Fibroblast of lung (primary cell): ENCODE results near the gene TTLL3. TPM values are rescaled to one million over a fixed set of nuclear protein-coding genes. Genes with fewer than 3 reads are reported as not detected.

Experiments used
- DNase-seq, 2 donors: peaks; one replicate each; pipeline versions ENCODE4 v3.0.0 to v3.0.0-alpha.2; 2010; ENCODE audit warnings: low read depth in 2 of 2
- H2AFZ ChIP-seq: 2 replicates; pipeline ENCODE4 v1.5.1; 2012; ENCODE audit warnings: low read length, control low read depth, inconsistent platforms
- H3K27ac ChIP-seq: 2 replicates; pipeline ENCODE4 v1.5.1; 2011; ENCODE audit warnings: low read length, control low read depth; ENCODE audit not compliant: insufficient read depth
- H3K27me3 ChIP-seq: 2 replicates; pipeline ENCODE4 v1.5.1; 2011; ENCODE audit warnings: mild to moderate bottlenecking, low read length; ENCODE audit not compliant: control insufficient read depth, insufficient read depth
- H3K36me3 ChIP-seq: 2 replicates; pipeline ENCODE4 v1.5.1; 2011; ENCODE audit warnings: low read length; ENCODE audit not compliant: control insufficient read depth, insufficient read depth
- H3K4me1 ChIP-seq: 2 replicates; pipeline ENCODE4 v1.5.1; 2011; ENCODE audit warnings: low read length; ENCODE audit not compliant: control insufficient read depth, insufficient read depth; ENCODE audit errors: extremely low read depth
- H3K4me2 ChIP-seq: 2 replicates; pipeline ENCODE4 v1.5.1; 2011; ENCODE audit warnings: low read length, control low read depth; ENCODE audit not compliant: insufficient read depth; ENCODE audit errors: extremely low read depth
- H3K4me3 ChIP-seq, 4 experiments: fragments of 200-600 bp in 1 of 4; sonication (generic) in 1 of 4; replicated peaks in 1 of 4; 2 replicates each; pipeline ENCODE4 v1.5.1; 2011 to 2016; ENCODE audit warnings: low read length in 4 of 4, low read depth in 3 of 4, mild to moderate bottlenecking in 3 of 4, control low read depth in 2 of 4, inconsistent platforms in 1 of 4, mixed read lengths in 1 of 4; ENCODE audit not compliant: insufficient read depth in 1 of 4; ENCODE audit errors: control extremely low read depth in 1 of 4
- H3K79me2 ChIP-seq: 2 replicates; pipeline ENCODE4 v1.5.1; 2012; ENCODE audit warnings: mild to moderate bottlenecking, low read length, inconsistent platforms; ENCODE audit not compliant: control insufficient read depth, insufficient read depth
- H3K9ac ChIP-seq: 2 replicates; pipeline ENCODE4 v1.5.1; 2011; ENCODE audit warnings: mild to moderate bottlenecking, low read length, control low read depth; ENCODE audit not compliant: insufficient read depth
- H3K9me3 ChIP-seq: 2 replicates; pipeline ENCODE4 v1.5.1; 2012; ENCODE audit warnings: low read depth, low read length; ENCODE audit not compliant: control insufficient read depth, insufficient read depth
- H4K20me1 ChIP-seq: 2 replicates; pipeline ENCODE4 v1.5.1; 2011; ENCODE audit warnings: low read length; ENCODE audit not compliant: control insufficient read depth, insufficient read depth; ENCODE audit errors: extremely low read depth
- CTCF ChIP-seq, 2 donors: IDR thresholded peaks in 1 of 2; conservative IDR thresholded peaks in 1 of 2; 1 replicate in 1 of 2; 2 replicates in 1 of 2; pipeline ENCODE4 v1.5.1; 2011 to 2012; ENCODE audit warnings: low read length in 2 of 2, control low read depth in 1 of 2, inconsistent platforms in 1 of 2, low read depth in 1 of 2, mild to moderate bottlenecking in 1 of 2
- EZH2 ChIP-seq: IDR thresholded peaks from 2 replicates; pipeline ENCODE4 v1.5.1; 2012; ENCODE audit warnings: low read length, control low read depth, mild to moderate bottlenecking; ENCODE audit errors: missing control alignments
- polyA plus RNA-seq, 2 donors: library from polyadenylated mRNA; depleted of rRNA in 1 of 2; stranded (reverse) in 1 of 2; unstranded in 1 of 2; fragments of >200 nt; gene quantifications; 2 replicates each; pipeline ENCODE4 v1.2.1, GENCODE V29; 2011 to 2012; ENCODE audit warnings: missing spikeins in 1 of 2
- total RNA-seq: library from RNA; depleted of rRNA; stranded (reverse); fragments of >200 nt; gene quantifications from 2 replicates; pipeline ENCODE4 v1.2.1, GENCODE V29; 2014

The TTLL3 gene
- total and polyA plus RNA-seq, 2 donors (not counting 1 experiment from before 2014, with no cell fraction given) = 14.9 to 16.1 TPM

- H3K27me3 ChIP-seq = no peaks in the 10 kb centered on the region
- no peak overlapping the region for H3K4me2 ChIP-seq
- H3K36me3 ChIP-seq = no peaks in the 10 kb centered on the region
- H3K4me3 ChIP-seq = no peak overlapping the region
- H3K79me2 ChIP-seq = no peaks in the 10 kb centered on the region
- H3K27ac ChIP-seq = no peak overlapping the region
- no peak overlapping the region for H2AFZ ChIP-seq
- H3K4me1 ChIP-seq = peaks cover 5% of the 10 kb centered on the region
- H3K9ac ChIP-seq = no peak overlapping the region
- TF ChIP-seq CTCF (conservative IDR thresholded peaks at IDR 0.05 in 1 of 2, IDR thresholded peaks at IDR 0.05 in 1 of 2; ENCODE audit: low read depth in 1 of 2, low read length in 2 of 2) (no peak), EZH2 (no peak)
- H3K9me3 ChIP-seq = no peaks in the 10 kb centered on the region
- DNase-seq = no peak
- no peaks in the 10 kb centered on the region for H4K20me1 ChIP-seq
These were observed 49.5 kb downstream of the TTLL3 start for GRCh38 chr3:9859530-9860025.

GRCh38 chr3:9861201-9861600, 51.1 kb downstream of the TTLL3 start:
- Histone ChIP-seq H3K4me1 (peaks cover 5% of the 10 kb centered on the region), H3K4me3 (no peak overlapping the region), H2AFZ (no peak overlapping the region), H3K9ac (no peak overlapping the region), H3K9me3 (no peaks in the 10 kb centered on the region), H3K36me3 (no peaks in the 10 kb centered on the region), H3K27ac (no peak overlapping the region), H3K79me2 (no peaks in the 10 kb centered on the region), H3K27me3 (no peaks in the 10 kb centered on the region), H3K4me2 (no peak overlapping the region), H4K20me1 (no peaks in the 10 kb centered on the region)
- TF ChIP-seq EZH2 = no peak
- DNase-seq = no peak

GRCh38 chr3:9861626-9862130, 51.6 kb downstream of the TTLL3 start:
- Histone ChIP-seq H4K20me1 (no peaks in the 10 kb centered on the region), H3K9me3 (no peaks in the 10 kb centered on the region), H2AFZ (no peak overlapping the region), H3K27ac (no peak overlapping the region), H3K27me3 (no peaks in the 10 kb centered on the region), H3K4me2 (no peak overlapping the region), H3K4me3 (no peak overlapping the region), H3K9ac (no peak overlapping the region), H3K4me1 (peaks cover 5% of the 10 kb centered on the region), H3K79me2 (no peaks in the 10 kb centered on the region), H3K36me3 (no peaks in the 10 kb centered on the region)
- no peak for DNase-seq
- TF ChIP-seq CTCF (conservative IDR thresholded peaks at IDR 0.05 in 1 of 2, IDR thresholded peaks at IDR 0.05 in 1 of 2; ENCODE audit: low read depth in 1 of 2, low read length in 2 of 2) (no peak), EZH2 (no peak)
